ENCODE measurements around the gene ANKRD11. TPM values are rescaled to one million over a fixed set of nuclear protein-coding genes. Genes with fewer than 3 reads are reported as not detected.
A peak's percentile ranks its signal among the peaks of the same experiment; 100 is the strongest.

Gene ANKRD11
- polyA plus RNA-seq, 3 donors: 3.2 to 62.4 (median 5.4) TPM

GRCh38 chr16:89536371-89536770, 46.0 kb upstream of the ANKRD11 start:
- Mint-ChIP-seq H3K27me3 (ENCODE audit: low read depth in 3 of 3) (peaks cover 0 to 1% (median 0%) of the 10 kb centered on the region in 3 donors), H3K4me3 (no peak overlapping the region), H3K36me3 (peaks cover 50 to 78% of the 10 kb centered on the region in 2 donors), H3K4me1 (peaks cover 23% of the 10 kb centered on the region), H3K9me3 (peaks cover 0 to 2% (median 0%) of the 10 kb centered on the region in 7 donors), H3K27ac (peak overlapping the region in 2 of 7 donors; percentile 50 to 68)
- Histone ChIP-seq H3K4me2 (replicated peaks; ENCODE audit: extremely low read depth, low read length, poor library complexity, severe bottlenecking) (no peak overlapping the region), H3K27me3 (ENCODE audit: control insufficient read depth in 2 of 2, insufficient read depth in 2 of 2, low read length in 2 of 2) (no peaks in the 10 kb centered on the region), H3K27ac (ENCODE audit: low read depth in 1 of 2, low read length in 2 of 2) (no peak overlapping the region), H3K4me1 (ENCODE audit: control insufficient read depth in 1 of 2, insufficient read depth in 2 of 2, low read length in 2 of 2) (peaks cover 23 to 27% of the 10 kb centered on the region in 2 donors), H2AFZ (ENCODE audit: insufficient read depth, low read depth, low read length, poor library complexity, severe bottlenecking) (no peak overlapping the region), H3K9ac (ENCODE audit: insufficient read depth, low read length, poor library complexity, severe bottlenecking) (no peak overlapping the region), H3K36me3 (replicated peaks in 1 of 2; ENCODE audit: control insufficient read depth in 1 of 2, insufficient read depth in 2 of 2, low read length in 2 of 2) (peaks cover 47 to 72% of the 10 kb centered on the region in 2 donors), H3K4me3 (replicated peaks in 1 of 3; ENCODE audit: low read depth in 2 of 3, low read length in 3 of 3) (no peak overlapping the region), H3K9me3 (replicated peaks in 1 of 2; ENCODE audit: control insufficient read depth in 1 of 2, insufficient read depth in 1 of 2, low read length in 2 of 2) (no peaks in the 10 kb centered on the region), H3K79me2 (ENCODE audit: insufficient read depth, low read length) (no peaks in the 10 kb centered on the region), H4K20me1 (ENCODE audit: insufficient read depth, low read length) (peaks cover 16% of the 10 kb centered on the region)
- DNase-seq: no peak
- intact Hi-C loops (cut with micrococcal nuclease): no loop called here
- TF ChIP-seq CTCF (IDR thresholded peaks at IDR 0.05): no peak
- 94% methylated on average over 6 of the region's 24 CpGs for WGBS (ENCODE audit: insufficient coverage)

- Histone ChIP-seq H3K27ac (ENCODE audit: low read depth in 1 of 2, low read length in 2 of 2) (peak overlapping the region; percentile 80 to 83), H2AFZ (ENCODE audit: insufficient read depth, low read depth, low read length, poor library complexity, severe bottlenecking) (peak overlapping the region; percentile 72), H3K4me3 (replicated peaks in 1 of 3; ENCODE audit: low read depth in 2 of 3, low read length in 3 of 3) (peak overlapping the region in 2 of 3 experiments; percentile 17 to 61), H3K9ac (ENCODE audit: insufficient read depth, low read length, poor library complexity, severe bottlenecking) (no peak overlapping the region), H3K79me2 (ENCODE audit: insufficient read depth, low read length) (no peaks in the 10 kb centered on the region), H3K27me3 (ENCODE audit: control insufficient read depth in 2 of 2, insufficient read depth in 2 of 2, low read length in 2 of 2) (no peaks in the 10 kb centered on the region), H3K9me3 (replicated peaks in 1 of 2; ENCODE audit: control insufficient read depth in 1 of 2, insufficient read depth in 1 of 2, low read length in 2 of 2) (no peaks in the 10 kb centered on the region), H3K36me3 (replicated peaks in 1 of 2; ENCODE audit: control insufficient read depth in 1 of 2, insufficient read depth in 2 of 2, low read length in 2 of 2) (peaks cover 54 to 72% of the 10 kb centered on the region in 2 donors), H4K20me1 (ENCODE audit: insufficient read depth, low read length) (peaks cover 16% of the 10 kb centered on the region), H3K4me1 (ENCODE audit: control insufficient read depth in 1 of 2, insufficient read depth in 2 of 2, low read length in 2 of 2) (peaks cover 23 to 27% of the 10 kb centered on the region in 2 donors), H3K4me2 (replicated peaks; ENCODE audit: extremely low read depth, low read length, poor library complexity, severe bottlenecking) (peak overlapping the region; percentile 75)
- Mint-ChIP-seq H3K27ac (peak overlapping the region; percentile 93 to 98 (median 96)), H3K27me3 (ENCODE audit: low read depth in 3 of 3) (peaks cover 0 to 1% (median 0%) of the 10 kb centered on the region in 3 donors), H3K4me3 (peak overlapping the region; percentile 64 to 87), H3K9me3 (peaks cover 0 to 2% (median 0%) of the 10 kb centered on the region in 7 donors), H3K36me3 (peaks cover 53 to 84% of the 10 kb centered on the region in 2 donors), H3K4me1 (peaks cover 23% of the 10 kb centered on the region)
- intact Hi-C loops (cut with micrococcal nuclease): no loop called here
- DNase-seq: peak; percentile 91 to 98 (median 94)
- 0% methylated on average over 6 of the region's 11 CpGs for WGBS (ENCODE audit: insufficient coverage)
- no peak for TF ChIP-seq CTCF (IDR thresholded peaks at IDR 0.05)
Observed at GRCh38 chr16:89534252-89534756, 43.9 kb upstream of the ANKRD11 start.

Measured in CD14-positive monocyte (primary cell).